IMR-90 (cell line): ENCODE measurements around the gene POFUT2. TPM values are rescaled to one million over a fixed set of nuclear protein-coding genes. Genes with fewer than 3 reads are reported as not detected.

Source experiments
- ATAC-seq: fragments of 200-7000 bp; cut with Tn5 transposase; 2 replicates; pipeline ENCODE4 v1.9.1; 2020; ENCODE audit warnings: low read depth, mild to moderate bottlenecking, moderate library complexity
- BruUV-seq: library from RNA; stranded (reverse); fragments of 400-500 nt; replicated peaks from 2 replicates; lab custom pipeline; 2021; lab: Mats Ljungman, UMichigan
- CTCF ChIA-PET: fragments of 300-600 bp; formaldehyde crosslinking; extraction: SDS; loops from one replicate; lab custom pipeline; 2021; ENCODE audit warnings: antibody characterized with exemption; lab: Yijun Ruan, JAX
- POLR2A ChIA-PET: fragments of 300-600 bp; sonication (Branson Sonifier 250); formaldehyde crosslinking; loops from one replicate; lab custom pipeline; 2022; ENCODE audit warnings: antibody characterized with exemption; ENCODE audit not compliant: unreplicated experiment; lab: Charles Lee
- DNase-seq: peaks from one replicate; pipeline ENCODE4 v3.0.0; 2013
- H2AFZ ChIP-seq: replicated peaks from 2 replicates; pipeline ENCODE3; 2013; ENCODE audit warnings: low read length, mild to moderate bottlenecking; ENCODE audit not compliant: poor library complexity
- H2AK5ac ChIP-seq: 2 replicates; pipeline ENCODE4 v1.6.1; 2013; ENCODE audit warnings: low read depth, low read length, inconsistent platforms
- H2AK9ac ChIP-seq: replicated peaks from 2 replicates; pipeline ENCODE3; 2013; ENCODE audit warnings: mild to moderate bottlenecking, low read depth, low read length, moderate library complexity; ENCODE audit not compliant: poor library complexity
- H2BK120ac ChIP-seq: 2 replicates; pipeline ENCODE4 v1.6.1; 2013; ENCODE audit warnings: low read depth, low read length, inconsistent platforms
- H2BK15ac ChIP-seq: 3 replicates; pipeline ENCODE4 v1.6.1; 2013; ENCODE audit warnings: low read depth, low read length, inconsistent platforms
- H2BK20ac ChIP-seq: 2 replicates; pipeline ENCODE4 v1.6.1; 2013; ENCODE audit warnings: low read depth, mild to moderate bottlenecking, inconsistent platforms, low read length, moderate library complexity
- H2BK5ac ChIP-seq: 2 replicates; pipeline ENCODE4 v1.6.1; 2013; ENCODE audit warnings: mild to moderate bottlenecking, low read depth, low read length, inconsistent platforms; ENCODE audit not compliant: poor library complexity, severe bottlenecking
- H3K14ac ChIP-seq: replicated peaks from 2 replicates; pipeline ENCODE4 v1.6.1; 2013; ENCODE audit warnings: low read depth, low read length, inconsistent platforms
- H3K18ac ChIP-seq: 2 replicates; pipeline ENCODE4 v1.6.1; 2013; ENCODE audit warnings: low read depth, low read length, control low read depth
- H3K23ac ChIP-seq: 2 replicates; pipeline ENCODE4 v1.6.1; 2013; ENCODE audit warnings: low read depth, low read length, inconsistent platforms
- H3K27ac ChIP-seq: 2 replicates; pipeline ENCODE4 v1.5.1; 2013; ENCODE audit warnings: mild to moderate bottlenecking, control low read depth, low read length; ENCODE audit not compliant: insufficient read depth
- H3K27me3 ChIP-seq: 2 replicates; pipeline ENCODE4 v1.6.1; 2013; ENCODE audit warnings: low read length; ENCODE audit not compliant: control insufficient read depth, insufficient read depth
- H3K36me3 ChIP-seq: 2 replicates; pipeline ENCODE4 v1.6.1; 2013; ENCODE audit warnings: low read length, mixed read lengths; ENCODE audit not compliant: control insufficient read depth, insufficient read depth
- H3K4ac ChIP-seq: 2 replicates; pipeline ENCODE4 v1.6.1; 2013; ENCODE audit warnings: low read depth, low read length, inconsistent platforms
- H3K4me1 ChIP-seq: 2 replicates; pipeline ENCODE4 v1.6.1; 2013; ENCODE audit warnings: low read length, mixed read lengths; ENCODE audit not compliant: control insufficient read depth, insufficient read depth
- H3K4me2 ChIP-seq: 2 replicates; pipeline ENCODE4 v1.6.1; 2013; ENCODE audit warnings: low read depth, mild to moderate bottlenecking, control low read depth, low read length, moderate library complexity
- H3K4me3 ChIP-seq: 2 replicates; pipeline ENCODE4 v1.5.1; 2013; ENCODE audit warnings: low read depth, mild to moderate bottlenecking, control low read depth, low read length, moderate library complexity; ENCODE audit not compliant: insufficient read depth
- H3K56ac ChIP-seq: 2 replicates; pipeline ENCODE4 v1.6.1; 2013; ENCODE audit warnings: low read length, inconsistent platforms; ENCODE audit not compliant: insufficient read depth; ENCODE audit errors: extremely low read depth
- H3K79me1 ChIP-seq, 2 experiments: 2 replicates each; pipeline ENCODE4 v1.6.1; 2013; ENCODE audit warnings: low read length in 2 of 2, inconsistent platforms in 1 of 2, low read depth in 1 of 2
- H3K9ac ChIP-seq: 2 replicates; pipeline ENCODE4 v1.6.1; 2013; ENCODE audit warnings: low read depth, low read length, control low read depth
- H3K9me1 ChIP-seq: 2 replicates; pipeline ENCODE4 v1.6.1; 2013; ENCODE audit warnings: low read length, inconsistent platforms; ENCODE audit not compliant: insufficient read depth
- H3K9me3 ChIP-seq: 2 replicates; pipeline ENCODE4 v1.6.1; 2013; ENCODE audit warnings: low read length; ENCODE audit not compliant: control insufficient read depth, insufficient read depth
- H4K20me1 ChIP-seq: 2 replicates; pipeline ENCODE4 v1.6.1; 2013; ENCODE audit warnings: low read length, inconsistent platforms; ENCODE audit not compliant: insufficient read depth
- H4K5ac ChIP-seq: 2 replicates; pipeline ENCODE4 v1.6.1; 2013; ENCODE audit warnings: mild to moderate bottlenecking, low read depth, low read length, control low read depth
- H4K8ac ChIP-seq, 2 experiments: 2 replicates each; pipeline ENCODE4 v1.6.1; 2013; ENCODE audit warnings: low read depth in 2 of 2, low read length in 2 of 2, control low read depth in 1 of 2, inconsistent platforms in 1 of 2
- H4K91ac ChIP-seq: 2 replicates; pipeline ENCODE4 v1.6.1; 2013; ENCODE audit warnings: low read depth, low read length, inconsistent platforms; ENCODE audit not compliant: insufficient read depth
- CEBPB ChIP-seq: IDR thresholded peaks from 2 replicates; pipeline ENCODE4 v1.6.1; 2012; ENCODE audit warnings: low read depth, low read length, improper control_type of control experiment
- MAFK ChIP-seq: IDR thresholded peaks from 2 replicates; pipeline ENCODE4 v1.6.1; 2012; ENCODE audit warnings: low read depth, low read length, improper control_type of control experiment
- MXI1 ChIP-seq: IDR thresholded peaks from 2 replicates; pipeline ENCODE4 v1.6.1; 2012; ENCODE audit warnings: low read depth, mild to moderate bottlenecking, low read length, moderate library complexity, borderline replicate concordance
- NFE2L2 ChIP-seq: fragments of 150-350 bp; IDR thresholded peaks from 2 replicates; pipeline ENCODE4 v1.6.1; 2016; ENCODE audit warnings: low read depth, mild to moderate bottlenecking, low read length
- RAD21 ChIP-seq: IDR thresholded peaks from 2 replicates; pipeline ENCODE4 v1.6.1; 2012; ENCODE audit warnings: low read length, improper control_type of control experiment
- RFX5 ChIP-seq: IDR thresholded peaks from 2 replicates; pipeline ENCODE4 v1.8.0; 2012; ENCODE audit warnings: low read depth, mild to moderate bottlenecking, low read length, moderate library complexity
- WGBS, 2 experiments: methylation state at CpG; one replicate each; pipeline versions ENCODE4 v1.1.5 to v1.1.7; 2013; ENCODE audit warnings: missing lambda C conversion rate in 2 of 2; ENCODE audit not compliant: insufficient read length in 1 of 2; ENCODE audit errors: extremely low coverage in 2 of 2; 5-methylcytosine and 5-hydroxymethylcytosine counted together
- dilution Hi-C: fragments of 300-500 bp; cut with HindIII; formaldehyde crosslinking; loops from one replicate; pipeline ENCODE4 v1.14.3; 2018; ENCODE audit warnings: low sequenced_read_pairs; ENCODE audit not compliant: unreplicated experiment
- in situ Hi-C: fragments of 300-500 bp; cut with MboI; formaldehyde crosslinking; loops from 3 replicates; pipeline ENCODE4 v1.14.3; 2019; ENCODE audit warnings: low sequenced_read_pairs, inconsistent platforms, mixed read lengths
- intact Hi-C: fragments of 100-400 bp; cut with micrococcal nuclease; formaldehyde crosslinking; loops from 2 replicates; pipeline ENCODE4 v1.10.0; 2022
- polyA plus RNA-seq, 3 experiments: library from polyadenylated mRNA; depleted of rRNA; stranded (reverse); fragments of >200 nt; gene quantifications; 2 replicates each; pipeline ENCODE4 v1.2.3, GENCODE V29; 2012; ENCODE audit warnings: low replicate concordance in 1 of 3
- total RNA-seq: library from RNA; depleted of rRNA; stranded (reverse); fragments of >200 nt; gene quantifications from 2 replicates; pipeline ENCODE4 v1.2.3, GENCODE V29; 2012
- TF ChIP-seq, protein P1 (sequence below): fragments of 150-350 bp; IDR thresholded peaks from 2 replicates; pipeline ENCODE4 v1.6.1; 2016; ENCODE audit warnings: low read depth, mild to moderate bottlenecking, low read length, moderate library complexity, borderline replicate concordance
- TF ChIP-seq, protein P2 (sequence below): conservative IDR thresholded peaks from 2 replicates; pipeline ENCODE4 v1.5.1; 2012; ENCODE audit warnings: mild to moderate bottlenecking, low read depth, low read length, improper control_type of control experiment
- TF ChIP-seq, protein P3 (sequence below): fragments of 150-350 bp; IDR thresholded peaks from 2 replicates; pipeline ENCODE4 v1.6.1; 2017; ENCODE audit warnings: mild to moderate bottlenecking, antibody characterized with exemption, low read length, low read depth

Gene POFUT2
- total and polyA plus RNA-seq, 2 of the 4 experiments (the other 2 are of a cell fraction) = 18.8 to 59.3 TPM

DNA sequence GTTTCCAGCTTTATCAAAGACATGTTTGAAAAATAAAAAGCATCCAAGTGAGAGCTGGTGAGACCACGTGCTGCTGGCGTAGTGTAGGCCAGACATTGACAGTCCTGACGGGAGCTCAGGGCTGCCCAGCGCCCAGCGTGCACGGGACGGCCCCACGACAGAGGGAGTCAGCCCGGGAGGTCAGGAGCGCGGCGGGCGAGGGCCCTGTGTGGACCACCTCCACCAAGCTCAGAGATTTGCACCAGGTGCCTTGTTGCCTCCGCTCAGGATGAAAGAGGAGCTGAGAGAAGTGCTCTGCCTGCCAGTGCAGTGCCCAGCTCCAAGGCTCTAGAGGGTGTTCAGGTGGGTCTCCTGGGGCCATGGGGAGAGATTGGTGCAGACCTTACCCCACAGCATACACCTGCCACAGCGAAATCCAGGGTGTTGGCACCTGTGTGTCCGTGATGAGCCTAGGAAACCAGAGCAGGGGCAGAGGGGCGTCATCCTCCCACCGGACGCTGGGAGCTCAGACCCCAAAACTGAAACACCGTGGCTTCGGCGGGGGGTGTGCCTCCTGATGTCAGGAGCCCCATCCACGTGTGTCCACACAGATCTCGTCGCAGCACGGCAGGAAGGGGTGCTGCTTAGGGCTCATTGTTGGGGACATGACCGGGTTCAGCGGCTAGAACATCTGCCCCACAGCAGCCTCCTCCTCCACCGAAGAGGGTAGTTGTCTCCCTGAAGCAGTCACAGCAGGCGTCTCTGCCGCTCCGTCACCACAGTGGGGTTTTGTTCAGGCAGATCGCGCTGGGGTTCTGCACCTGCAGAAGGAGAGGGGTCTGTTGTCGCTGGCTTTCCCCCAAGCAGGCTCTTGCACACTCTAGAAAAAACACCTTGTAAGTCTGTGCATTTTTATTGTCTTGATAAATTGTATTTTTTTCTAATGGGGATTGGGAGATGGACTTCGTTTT, 64.2 kb downstream of the POFUT2 start:
- no peak overlapping the region for H2AK9ac ChIP-seq
- TF ChIP-seq RFX5 (no peak), MXI1 (no peak), CEBPB (no peak), NFE2L2 (no peak), RAD21 (no peak), MAFK (no peak)
- TF ChIP-seq, protein P1, sequence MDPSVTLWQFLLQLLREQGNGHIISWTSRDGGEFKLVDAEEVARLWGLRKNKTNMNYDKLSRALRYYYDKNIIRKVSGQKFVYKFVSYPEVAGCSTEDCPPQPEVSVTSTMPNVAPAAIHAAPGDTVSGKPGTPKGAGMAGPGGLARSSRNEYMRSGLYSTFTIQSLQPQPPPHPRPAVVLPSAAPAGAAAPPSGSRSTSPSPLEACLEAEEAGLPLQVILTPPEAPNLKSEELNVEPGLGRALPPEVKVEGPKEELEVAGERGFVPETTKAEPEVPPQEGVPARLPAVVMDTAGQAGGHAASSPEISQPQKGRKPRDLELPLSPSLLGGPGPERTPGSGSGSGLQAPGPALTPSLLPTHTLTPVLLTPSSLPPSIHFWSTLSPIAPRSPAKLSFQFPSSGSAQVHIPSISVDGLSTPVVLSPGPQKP = no peak
- TF ChIP-seq, protein P2, sequence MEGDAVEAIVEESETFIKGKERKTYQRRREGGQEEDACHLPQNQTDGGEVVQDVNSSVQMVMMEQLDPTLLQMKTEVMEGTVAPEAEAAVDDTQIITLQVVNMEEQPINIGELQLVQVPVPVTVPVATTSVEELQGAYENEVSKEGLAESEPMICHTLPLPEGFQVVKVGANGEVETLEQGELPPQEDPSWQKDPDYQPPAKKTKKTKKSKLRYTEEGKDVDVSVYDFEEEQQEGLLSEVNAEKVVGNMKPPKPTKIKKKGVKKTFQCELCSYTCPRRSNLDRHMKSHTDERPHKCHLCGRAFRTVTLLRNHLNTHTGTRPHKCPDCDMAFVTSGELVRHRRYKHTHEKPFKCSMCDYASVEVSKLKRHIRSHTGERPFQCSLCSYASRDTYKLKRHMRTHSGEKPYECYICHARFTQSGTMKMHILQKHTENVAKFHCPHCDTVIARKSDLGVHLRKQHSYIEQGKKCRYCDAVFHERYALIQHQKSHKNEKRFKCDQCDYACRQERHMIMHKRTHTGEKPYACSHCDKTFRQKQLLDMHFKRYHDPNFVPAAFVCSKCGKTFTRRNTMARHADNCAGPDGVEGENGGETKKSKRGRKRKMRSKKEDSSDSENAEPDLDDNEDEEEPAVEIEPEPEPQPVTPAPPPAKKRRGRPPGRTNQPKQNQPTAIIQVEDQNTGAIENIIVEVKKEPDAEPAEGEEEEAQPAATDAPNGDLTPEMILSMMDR = no peak
- TF ChIP-seq, protein P3, sequence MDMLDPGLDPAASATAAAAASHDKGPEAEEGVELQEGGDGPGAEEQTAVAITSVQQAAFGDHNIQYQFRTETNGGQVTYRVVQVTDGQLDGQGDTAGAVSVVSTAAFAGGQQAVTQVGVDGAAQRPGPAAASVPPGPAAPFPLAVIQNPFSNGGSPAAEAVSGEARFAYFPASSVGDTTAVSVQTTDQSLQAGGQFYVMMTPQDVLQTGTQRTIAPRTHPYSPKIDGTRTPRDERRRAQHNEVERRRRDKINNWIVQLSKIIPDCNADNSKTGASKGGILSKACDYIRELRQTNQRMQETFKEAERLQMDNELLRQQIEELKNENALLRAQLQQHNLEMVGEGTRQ = no peak
- H3K4me2 ChIP-seq = no peak overlapping the region
- peaks cover 49% of the 10 kb centered on the region for H3K36me3 ChIP-seq
- no peak overlapping the region for H4K91ac ChIP-seq
- ChIA-PET CTCF (no interaction called here), POLR2A (no interaction called here)
- peaks cover 47% of the 10 kb centered on the region for H4K20me1 ChIP-seq
- no peak overlapping the region for H2AFZ ChIP-seq
- no peak overlapping the region for H3K9ac ChIP-seq
- H3K56ac ChIP-seq = no peak overlapping the region
- WGBS, 2 experiments = 96% methylated on average over 12 of the region's 36 CpGs; no CpG with 5 or more reads in 1 of the 2 experiments
- peaks cover 30% of the 10 kb centered on the region for H3K9me1 ChIP-seq
- H3K79me1 ChIP-seq = peaks cover 11 to 24% of the 10 kb centered on the region in 2 experiments
- H3K4me1 ChIP-seq = peaks cover 27% of the 10 kb centered on the region
- H3K23ac ChIP-seq = no peak overlapping the region
- no peaks in the 10 kb centered on the region for H3K9me3 ChIP-seq
- no peak overlapping the region for H4K8ac ChIP-seq
- in situ Hi-C loops (no loop called here), dilution Hi-C loops (no loop called here), intact Hi-C loops (no loop called here)
- no peak overlapping the region for H3K14ac ChIP-seq
- H3K4ac ChIP-seq = no peak overlapping the region
- no peaks in the 10 kb centered on the region for H3K27me3 ChIP-seq
- no peak overlapping the region for H4K5ac ChIP-seq
- DNase-seq (no peak), ATAC-seq (no peak)
- no TSS peak for BruUV-seq
- H3K27ac ChIP-seq = no peak overlapping the region
- H2BK15ac ChIP-seq = no peak overlapping the region
- no peak overlapping the region for H3K18ac ChIP-seq
- H2AK5ac ChIP-seq = no peak overlapping the region
- H2BK20ac ChIP-seq = no peak overlapping the region
- no peak overlapping the region for H2BK120ac ChIP-seq
- H2BK5ac ChIP-seq = no peak overlapping the region
- no peak overlapping the region for H3K4me3 ChIP-seq
